ENCODE measurements around the gene TRIAP1.

The TRIAP1 gene

DNA sequence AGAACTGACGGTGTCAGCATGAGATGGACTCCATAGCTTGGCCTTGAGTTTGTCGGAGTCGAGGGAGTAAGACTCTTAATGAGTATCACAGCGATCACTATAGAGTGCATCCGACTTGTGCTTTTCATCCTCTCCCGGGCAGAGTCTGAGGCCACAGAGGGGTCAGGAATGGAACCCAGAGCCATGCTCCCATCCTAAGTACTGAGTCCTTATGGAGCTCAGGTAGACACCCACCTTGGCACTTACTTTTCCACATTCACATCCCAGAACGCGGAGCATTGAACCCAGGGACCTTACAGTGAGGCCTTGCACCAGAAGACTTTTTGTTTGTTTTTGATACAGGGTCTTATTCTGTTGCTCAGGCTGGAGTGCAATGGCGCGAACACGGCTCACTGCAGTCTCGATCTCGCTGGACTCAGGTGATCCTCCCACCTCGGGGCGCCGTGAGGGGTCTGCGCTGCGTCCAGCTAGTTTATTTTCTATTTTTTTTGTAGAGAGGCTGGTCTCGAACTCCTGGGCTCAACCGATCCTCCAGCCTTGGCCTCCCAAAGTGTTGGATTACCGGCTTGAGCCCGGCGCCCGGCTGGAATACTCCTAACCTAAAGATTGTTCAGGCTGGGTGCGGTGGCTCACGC lies 24.1 kb upstream of the TRIAP1 start:
- H2BK5ac ChIP-seq (ENCODE audit: low read depth, low read length, poor library complexity), result peak overlapping the region; percentile 17
- H3K4me1 ChIP-seq (ENCODE audit: control insufficient read depth in 1 of 2, insufficient read depth in 2 of 2, low read length in 2 of 2), result peaks cover 10 to 16% of the 10 kb centered on the region in 2 experiments
- H3K14ac ChIP-seq (ENCODE audit: low read length), result peak overlapping the region; percentile 44
- no peak overlapping the region for H2AK5ac ChIP-seq (ENCODE audit: low read length)
- peak overlapping the region; percentile 2 for H3K27ac ChIP-seq (ENCODE audit: low read depth, low read length)
- no peak overlapping the region for H3K23ac ChIP-seq (ENCODE audit: low read length)
- H4K8ac ChIP-seq (ENCODE audit: low read depth, low read length), result peak overlapping the region; percentile 59
- DNase-seq, result peak in 1 of 2 donors; percentile 21
- no peak overlapping the region for H2BK12ac ChIP-seq (ENCODE audit: low read length)
- H3K4ac ChIP-seq (ENCODE audit: low read depth, low read length), result peak overlapping the region; percentile 42
- H3K36me3 ChIP-seq (ENCODE audit: control insufficient read depth in 1 of 2, insufficient read depth in 2 of 2, low read length in 2 of 2), result peaks cover 11 to 14% of the 10 kb centered on the region in 2 experiments
- peak overlapping the region; percentile 87 for H3K9ac ChIP-seq (ENCODE audit: low read length)
- H3K18ac ChIP-seq (ENCODE audit: low read length), result peak overlapping the region; percentile 49
- peak overlapping the region; percentile 81 for H2AFZ ChIP-seq (ENCODE audit: insufficient read depth, low read length, poor library complexity)
- peak overlapping the region; percentile 15 for H2BK120ac ChIP-seq (ENCODE audit: insufficient read depth, low read length, poor library complexity)
- H3K9me3 ChIP-seq (ENCODE audit: insufficient read depth, low read depth, low read length), result no peaks in the 10 kb centered on the region
- H3K79me1 ChIP-seq (ENCODE audit: low read length), result peaks cover 11% of the 10 kb centered on the region
- peak overlapping the region; percentile 86 for H3K4me2 ChIP-seq (ENCODE audit: low read length)
- peak overlapping the region; percentile 52 for H4K91ac ChIP-seq (ENCODE audit: low read depth, low read length)
- peaks cover 20% of the 10 kb centered on the region for H3K79me2 ChIP-seq (ENCODE audit: control insufficient read depth, insufficient read depth, low read length, poor library complexity)
- peak overlapping the region; percentile 23 for H4K12ac ChIP-seq (ENCODE audit: low read depth, low read length)
- WGBS (ENCODE audit: extremely low coverage, insufficient coverage, insufficient read length), result no CpG with 5 or more reads among the region's 26 CpGs
- H3K27me3 ChIP-seq (ENCODE audit: insufficient read depth, low read length), result no peaks in the 10 kb centered on the region
- H3K4me3 ChIP-seq (ENCODE audit: low read depth, low read length), result peak overlapping the region; percentile 83

- peak within 1 kb of the TSS; percentile 97 for H3K14ac ChIP-seq (ENCODE audit: low read length)
- H3K27me3 ChIP-seq (ENCODE audit: insufficient read depth, low read length), result no peaks in the 10 kb centered on the region
- peak within 1 kb of the TSS; percentile 89 for H4K8ac ChIP-seq (ENCODE audit: low read depth, low read length)
- peak; percentile 96 to 99 for DNase-seq
- H3K9ac ChIP-seq (ENCODE audit: low read length), result peak within 1 kb of the TSS; percentile 96
- H2BK120ac ChIP-seq (ENCODE audit: insufficient read depth, low read length, poor library complexity), result peak within 1 kb of the TSS; percentile 91
- H3K4ac ChIP-seq (ENCODE audit: low read depth, low read length), result peak within 1 kb of the TSS; percentile 99
- peak within 1 kb of the TSS; percentile 67 for H4K12ac ChIP-seq (ENCODE audit: low read depth, low read length)
- H2BK12ac ChIP-seq (ENCODE audit: low read length), result no peak within 1 kb of the TSS
- no CpG with 5 or more reads among the region's 88 CpGs for WGBS (ENCODE audit: extremely low coverage, insufficient coverage, insufficient read length)
- H3K4me3 ChIP-seq (ENCODE audit: low read depth, low read length), result peak within 1 kb of the TSS; percentile 99
- peak within 1 kb of the TSS; percentile 86 for H3K4me2 ChIP-seq (ENCODE audit: low read length)
- H3K23ac ChIP-seq (ENCODE audit: low read length), result no peak within 1 kb of the TSS
- peaks cover 11 to 18% of the 10 kb centered on the region in 2 experiments for H3K36me3 ChIP-seq (ENCODE audit: control insufficient read depth in 1 of 2, insufficient read depth in 2 of 2, low read length in 2 of 2)
- H4K91ac ChIP-seq (ENCODE audit: low read depth, low read length), result peak within 1 kb of the TSS; percentile 91
- H3K27ac ChIP-seq (ENCODE audit: low read depth, low read length), result peak within 1 kb of the TSS; percentile 88
- H3K18ac ChIP-seq (ENCODE audit: low read length), result peak within 1 kb of the TSS; percentile 93
- H3K79me1 ChIP-seq (ENCODE audit: low read length), result peaks cover 11% of the 10 kb centered on the region
- H2BK5ac ChIP-seq (ENCODE audit: low read depth, low read length, poor library complexity), result peak within 1 kb of the TSS; percentile 91
- H3K9me3 ChIP-seq (ENCODE audit: insufficient read depth, low read depth, low read length), result no peaks in the 10 kb centered on the region
- H3K79me2 ChIP-seq (ENCODE audit: control insufficient read depth, insufficient read depth, low read length, poor library complexity), result peaks cover 20% of the 10 kb centered on the region
- H2AFZ ChIP-seq (ENCODE audit: insufficient read depth, low read length, poor library complexity), result peak within 1 kb of the TSS; percentile 81
- H2AK5ac ChIP-seq (ENCODE audit: low read length), result peak within 1 kb of the TSS; percentile 79
- peaks cover 10 to 13% of the 10 kb centered on the region in 2 experiments for H3K4me1 ChIP-seq (ENCODE audit: control insufficient read depth in 1 of 2, insufficient read depth in 2 of 2, low read length in 2 of 2)
Measured at GRCh38 chr12:120469450-120470149, 23.4 kb upstream of the TRIAP1 start, which contains the start of gene SRSF9. Gene SRSF9 (minus strand): TSS chr12:120469748. CDS start chr12:120469609, 139 bp downstream.

DNA sequence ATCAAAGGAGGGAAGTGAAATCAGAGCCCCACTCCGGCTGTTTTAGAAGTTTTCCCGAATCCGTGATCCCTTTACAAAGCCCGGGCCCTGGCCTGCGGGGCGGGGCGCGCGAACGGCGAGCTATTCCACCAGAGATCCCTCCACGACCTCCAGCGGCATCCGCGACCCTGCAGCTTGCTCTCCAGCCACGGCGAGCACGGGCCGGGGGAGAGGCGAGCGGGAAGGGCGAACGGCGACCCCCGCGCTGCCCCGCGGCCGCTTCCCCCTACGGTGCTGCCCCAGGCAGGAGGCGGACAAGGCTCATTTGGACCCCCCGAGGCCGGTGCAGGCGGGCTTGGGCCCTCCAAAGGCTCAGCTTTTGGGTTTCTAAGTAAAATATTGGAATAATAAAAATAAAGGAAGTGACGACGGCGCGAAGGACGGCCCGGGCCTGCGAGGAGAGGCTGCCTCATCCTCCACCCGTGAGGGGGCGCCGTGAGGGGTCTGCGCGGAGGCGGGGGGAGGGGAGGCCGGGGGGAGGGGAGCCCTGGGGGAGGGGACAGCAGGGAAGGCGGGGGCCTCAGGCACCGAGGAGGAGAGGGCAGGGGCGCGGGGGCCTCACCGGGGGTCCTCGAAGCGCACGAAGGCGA lies 22.8 kb upstream of the TRIAP1 start:
- peak overlapping the region; percentile 56 for H2AFZ ChIP-seq (ENCODE audit: insufficient read depth, low read length, poor library complexity)
- no CpG with 5 or more reads among the region's 57 CpGs for WGBS (ENCODE audit: extremely low coverage, insufficient coverage, insufficient read length)

DNA sequence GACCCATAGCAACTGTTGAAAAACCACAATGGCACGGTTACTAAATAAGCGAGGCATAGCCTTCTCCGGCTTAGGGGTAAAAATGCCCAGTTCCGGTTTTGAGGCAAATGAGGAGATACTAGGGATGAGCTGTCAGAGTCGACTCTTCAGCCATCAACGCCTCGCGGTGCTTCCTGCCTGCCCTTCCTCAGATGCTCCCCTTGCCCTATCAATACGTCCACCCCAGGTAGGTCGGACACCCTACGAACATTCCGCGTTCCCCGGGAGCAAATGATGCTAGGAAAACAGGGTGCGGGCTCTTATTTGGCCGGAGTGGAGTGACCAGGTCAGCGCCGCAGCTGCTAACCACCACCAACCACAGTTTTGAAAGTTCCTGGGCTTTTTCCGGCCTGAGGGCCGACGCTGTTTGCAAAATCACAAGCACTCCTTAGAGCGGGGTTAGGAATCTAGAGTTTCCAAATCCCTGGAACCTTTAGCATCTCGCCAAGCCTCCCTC lies 22.2 kb upstream of the TRIAP1 start:
- no peak overlapping the region for H2AK5ac ChIP-seq (ENCODE audit: low read length)
- peak overlapping the region; percentile 99 for H3K4me3 ChIP-seq (ENCODE audit: low read depth, low read length)
- H3K14ac ChIP-seq (ENCODE audit: low read length), result no peak overlapping the region
- H3K18ac ChIP-seq (ENCODE audit: low read length), result no peak overlapping the region
- no peaks in the 10 kb centered on the region for H3K27me3 ChIP-seq (ENCODE audit: insufficient read depth, low read length)
- peaks cover 11% of the 10 kb centered on the region for H3K79me1 ChIP-seq (ENCODE audit: low read length)
- no peak overlapping the region for H4K12ac ChIP-seq (ENCODE audit: low read depth, low read length)
- peak overlapping the region; percentile 87 for H4K91ac ChIP-seq (ENCODE audit: low read depth, low read length)
- peak overlapping the region; percentile 81 for H3K4me2 ChIP-seq (ENCODE audit: low read length)
- H2BK12ac ChIP-seq (ENCODE audit: low read length), result no peak overlapping the region
- peak overlapping the region; percentile 87 for H3K9ac ChIP-seq (ENCODE audit: low read length)
- peaks cover 16 to 27% of the 10 kb centered on the region in 2 experiments for H3K36me3 ChIP-seq (ENCODE audit: control insufficient read depth in 1 of 2, insufficient read depth in 2 of 2, low read length in 2 of 2)
- H4K8ac ChIP-seq (ENCODE audit: low read depth, low read length), result peak overlapping the region; percentile 89
- WGBS (ENCODE audit: extremely low coverage, insufficient coverage, insufficient read length), result no CpG with 5 or more reads among the region's 23 CpGs
- DNase-seq, result peak; percentile 85 to 94
- H3K9me3 ChIP-seq (ENCODE audit: insufficient read depth, low read depth, low read length), result no peaks in the 10 kb centered on the region
- peak overlapping the region; percentile 56 for H2AFZ ChIP-seq (ENCODE audit: insufficient read depth, low read length, poor library complexity)
- H2BK120ac ChIP-seq (ENCODE audit: insufficient read depth, low read length, poor library complexity), result peak overlapping the region; percentile 91
- no peak overlapping the region for H3K23ac ChIP-seq (ENCODE audit: low read length)
- peak overlapping the region; percentile 91 for H2BK5ac ChIP-seq (ENCODE audit: low read depth, low read length, poor library complexity)
- peak overlapping the region; percentile 88 for H3K27ac ChIP-seq (ENCODE audit: low read depth, low read length)
- peaks cover 4 to 8% of the 10 kb centered on the region in 2 experiments for H3K4me1 ChIP-seq (ENCODE audit: control insufficient read depth in 1 of 2, insufficient read depth in 2 of 2, low read length in 2 of 2)
- H3K4ac ChIP-seq (ENCODE audit: low read depth, low read length), result peak overlapping the region; percentile 99
- peaks cover 20% of the 10 kb centered on the region for H3K79me2 ChIP-seq (ENCODE audit: control insufficient read depth, insufficient read depth, low read length, poor library complexity)

More for the DNA sequence above, 22.8 kb upstream of the TRIAP1 start:
- Histone ChIP-seq H3K9me3 (ENCODE audit: insufficient read depth, low read depth, low read length) (no peaks in the 10 kb centered on the region), H3K27me3 (ENCODE audit: insufficient read depth, low read length) (no peaks in the 10 kb centered on the region), H4K12ac (ENCODE audit: low read depth, low read length) (peak overlapping the region; percentile 67), H3K14ac (ENCODE audit: low read length) (peak overlapping the region; percentile 97), H3K23ac (ENCODE audit: low read length) (no peak overlapping the region), H3K18ac (ENCODE audit: low read length) (peak overlapping the region; percentile 93), H4K8ac (ENCODE audit: low read depth, low read length) (peak overlapping the region; percentile 89), H3K4me3 (ENCODE audit: low read depth, low read length) (peak overlapping the region; percentile 99), H3K4me2 (ENCODE audit: low read length) (peak overlapping the region; percentile 86), H3K4me1 (ENCODE audit: control insufficient read depth in 1 of 2, insufficient read depth in 2 of 2, low read length in 2 of 2) (peaks cover 8 to 10% of the 10 kb centered on the region in 2 experiments), H2AK5ac (ENCODE audit: low read length) (peak overlapping the region; percentile 79), H3K79me2 (ENCODE audit: control insufficient read depth, insufficient read depth, low read length, poor library complexity) (peaks cover 20% of the 10 kb centered on the region), H3K79me1 (ENCODE audit: low read length) (peaks cover 11% of the 10 kb centered on the region), H2BK120ac (ENCODE audit: insufficient read depth, low read length, poor library complexity) (peak overlapping the region; percentile 91), H3K4ac (ENCODE audit: low read depth, low read length) (peak overlapping the region; percentile 99), H3K36me3 (ENCODE audit: control insufficient read depth in 1 of 2, insufficient read depth in 2 of 2, low read length in 2 of 2) (peaks cover 12 to 22% of the 10 kb centered on the region in 2 experiments), H4K91ac (ENCODE audit: low read depth, low read length) (peak overlapping the region; percentile 91), H3K9ac (ENCODE audit: low read length) (peak overlapping the region; percentile 96), H2BK5ac (ENCODE audit: low read depth, low read length, poor library complexity) (peak overlapping the region; percentile 91), H2BK12ac (ENCODE audit: low read length) (no peak overlapping the region), H3K27ac (ENCODE audit: low read depth, low read length) (peak overlapping the region; percentile 88)
- DNase-seq, result no peak

All from trophoblast cell (in vitro differentiated cells and primary cell).